Keratinocyte (primary cell): ENCODE results near the gene SLC1A2. TPM values are rescaled to one million over a fixed set of nuclear protein-coding genes. Genes with fewer than 3 reads are reported as not detected.

ENCODE experiments used
- DNase-seq: peaks from one replicate; pipeline ENCODE4 v3.0.0-alpha.2; 2011; ENCODE audit warnings: low read depth, missing footprints, low spot score
- FAIRE-seq: peaks from 2 replicates; lab custom pipeline; 2011; peaks lifted over from hg19 to GRCh38; lab: Jason Lieb, UNC
- H2AFZ ChIP-seq: 2 replicates; pipeline ENCODE4 v1.6.0; 2012; ENCODE audit warnings: low read length, control low read depth, inconsistent platforms; ENCODE audit not compliant: control insufficient read depth
- H3K27ac ChIP-seq: 2 replicates; pipeline ENCODE4 v1.5.1; 2011; ENCODE audit warnings: low read length; ENCODE audit not compliant: control insufficient read depth, insufficient read depth
- H3K27me3 ChIP-seq: 3 replicates; pipeline ENCODE4 v1.6.0; 2011; ENCODE audit warnings: low read length; ENCODE audit not compliant: control insufficient read depth, insufficient read depth; ENCODE audit errors: extremely low read depth
- H3K36me3 ChIP-seq, 2 experiments: 2 replicates in 1 of 2; 3 replicates in 1 of 2; pipeline ENCODE4 v1.5.1; 2011; ENCODE audit warnings: low read length in 2 of 2, mild to moderate bottlenecking in 1 of 2; ENCODE audit not compliant: control insufficient read depth in 2 of 2, insufficient read depth in 2 of 2; ENCODE audit errors: extremely low read depth in 1 of 2
- H3K4me1 ChIP-seq: 3 replicates; pipeline ENCODE4 v1.5.1; 2011; ENCODE audit warnings: low read length; ENCODE audit not compliant: control insufficient read depth, insufficient read depth; ENCODE audit errors: extremely low read depth
- H3K4me2 ChIP-seq: 3 replicates; pipeline ENCODE4 v1.6.0; 2011; ENCODE audit warnings: low read depth, low read length; ENCODE audit not compliant: control insufficient read depth, insufficient read depth; ENCODE audit errors: extremely low read depth
- H3K4me3 ChIP-seq, 3 experiments: fragments of 200-600 bp in 1 of 3; sonication (generic) in 1 of 3; 2 replicates in 2 of 3; 3 replicates in 1 of 3; pipeline ENCODE4 v1.5.1; 2011 to 2016; ENCODE audit warnings: low read length in 3 of 3, mild to moderate bottlenecking in 3 of 3, control low read depth in 2 of 3, inconsistent platforms in 1 of 3, low read depth in 1 of 3, mixed read lengths in 1 of 3, mixed run types in 1 of 3, moderate library complexity in 1 of 3; ENCODE audit not compliant: control insufficient read depth in 2 of 3, insufficient read depth in 2 of 3; ENCODE audit errors: extremely low read depth in 1 of 3
- H3K79me2 ChIP-seq: 2 replicates; pipeline ENCODE4 v1.6.0; 2012; ENCODE audit warnings: low read length; ENCODE audit not compliant: control insufficient read depth, insufficient read depth
- H3K9ac ChIP-seq: 3 replicates; pipeline ENCODE4 v1.6.0; 2011; ENCODE audit warnings: low read length; ENCODE audit not compliant: control insufficient read depth, insufficient read depth; ENCODE audit errors: extremely low read depth
- H3K9me1 ChIP-seq: 3 replicates; pipeline ENCODE4 v1.6.0; 2011; ENCODE audit warnings: low read length; ENCODE audit not compliant: control insufficient read depth, insufficient read depth; ENCODE audit errors: extremely low read depth
- H3K9me3 ChIP-seq: 2 replicates; pipeline ENCODE4 v1.5.1; 2012; ENCODE audit warnings: low read depth, low read length; ENCODE audit not compliant: control insufficient read depth
- H4K20me1 ChIP-seq: 3 replicates; pipeline ENCODE4 v1.6.0; 2011; ENCODE audit warnings: low read length; ENCODE audit not compliant: control insufficient read depth, insufficient read depth; ENCODE audit errors: extremely low read depth
- EZH2 ChIP-seq: IDR thresholded peaks from one replicate; pipeline ENCODE4 v1.6.1; 2012; ENCODE audit warnings: inconsistent platforms, mild to moderate bottlenecking, low read length, moderate library complexity
- dilution Hi-C: fragments of 300-500 bp; cut with MboI; formaldehyde crosslinking; loops from one replicate; pipeline ENCODE4 v1.7.0; 2020; ENCODE audit warnings: low sequenced_read_pairs; ENCODE audit not compliant: extremely low pct_ligation_motif_present
- polyA plus RNA-seq, 5 experiments: library from polyadenylated mRNA; depleted of rRNA in 3 of 5; stranded (reverse) in 3 of 5; stranded (forward) in 1 of 5; unstranded in 1 of 5; fragments of >200 nt; gene quantifications; 1 replicate in 1 of 5; 2 replicates in 3 of 5; 3 replicates in 1 of 5; pipeline versions ENCODE4 v1.2.1 to v1.2.3, GENCODE V29; 2011 to 2012; ENCODE audit warnings: missing spikeins in 2 of 5, low read depth in 1 of 5, low replicate concordance in 1 of 5
- TF ChIP-seq, protein P1 (sequence below), 3 experiments: IDR thresholded peaks in 1 of 3; conservative IDR thresholded peaks in 1 of 3; optimal IDR thresholded peaks in 1 of 3; 2 replicates in 2 of 3; 3 replicates in 1 of 3; pipeline versions ENCODE3 to v1.5.1; 2011; ENCODE audit warnings: low read length in 3 of 3, mild to moderate bottlenecking in 3 of 3, moderate library complexity in 2 of 3, control low read depth in 1 of 3, inconsistent platforms in 1 of 3; ENCODE audit not compliant: insufficient read depth in 2 of 3; ENCODE audit errors: extremely low read depth in 1 of 3

The SLC1A2 gene
- polyA plus RNA-seq, 1 donor (not counting 4 experiments of a cell fraction or from before 2014, with no cell fraction given): under 0.01 TPM

DNA sequence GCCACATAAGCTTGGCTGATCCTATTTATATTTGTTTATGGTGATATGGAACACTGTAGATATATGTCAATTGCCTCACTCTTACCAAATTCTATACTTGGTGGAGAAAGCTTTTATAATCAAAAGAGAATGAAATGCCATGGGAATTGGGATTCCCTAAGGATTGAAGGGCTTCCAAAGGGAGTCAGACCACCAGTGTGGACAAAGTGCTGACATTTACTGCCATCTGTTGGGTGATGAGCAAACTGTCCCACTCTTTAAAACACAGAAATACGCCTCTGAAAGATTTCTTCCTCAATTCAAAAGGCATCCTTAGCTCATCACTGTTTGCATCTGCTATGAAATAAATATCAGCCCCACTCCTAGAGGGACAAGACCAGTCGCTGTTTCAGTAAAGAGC is 7.1 kb downstream of the SLC1A2 start:
- H3K9me3 ChIP-seq: no peaks in the 10 kb centered on the region
- TF ChIP-seq EZH2: no peak
- TF ChIP-seq, protein P1, sequence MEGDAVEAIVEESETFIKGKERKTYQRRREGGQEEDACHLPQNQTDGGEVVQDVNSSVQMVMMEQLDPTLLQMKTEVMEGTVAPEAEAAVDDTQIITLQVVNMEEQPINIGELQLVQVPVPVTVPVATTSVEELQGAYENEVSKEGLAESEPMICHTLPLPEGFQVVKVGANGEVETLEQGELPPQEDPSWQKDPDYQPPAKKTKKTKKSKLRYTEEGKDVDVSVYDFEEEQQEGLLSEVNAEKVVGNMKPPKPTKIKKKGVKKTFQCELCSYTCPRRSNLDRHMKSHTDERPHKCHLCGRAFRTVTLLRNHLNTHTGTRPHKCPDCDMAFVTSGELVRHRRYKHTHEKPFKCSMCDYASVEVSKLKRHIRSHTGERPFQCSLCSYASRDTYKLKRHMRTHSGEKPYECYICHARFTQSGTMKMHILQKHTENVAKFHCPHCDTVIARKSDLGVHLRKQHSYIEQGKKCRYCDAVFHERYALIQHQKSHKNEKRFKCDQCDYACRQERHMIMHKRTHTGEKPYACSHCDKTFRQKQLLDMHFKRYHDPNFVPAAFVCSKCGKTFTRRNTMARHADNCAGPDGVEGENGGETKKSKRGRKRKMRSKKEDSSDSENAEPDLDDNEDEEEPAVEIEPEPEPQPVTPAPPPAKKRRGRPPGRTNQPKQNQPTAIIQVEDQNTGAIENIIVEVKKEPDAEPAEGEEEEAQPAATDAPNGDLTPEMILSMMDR (optimal IDR thresholded peaks at IDR 0.05 in 1 of 3, IDR thresholded peaks at IDR 0.05 in 1 of 3, conservative IDR thresholded peaks at IDR 0.05 in 1 of 3; ENCODE audit: extremely low read depth in 1 of 3, insufficient read depth in 2 of 3, low read length in 3 of 3): peak; percentile 35 to 53 (median 50)
- peak; percentile 48 for FAIRE-seq

DNA sequence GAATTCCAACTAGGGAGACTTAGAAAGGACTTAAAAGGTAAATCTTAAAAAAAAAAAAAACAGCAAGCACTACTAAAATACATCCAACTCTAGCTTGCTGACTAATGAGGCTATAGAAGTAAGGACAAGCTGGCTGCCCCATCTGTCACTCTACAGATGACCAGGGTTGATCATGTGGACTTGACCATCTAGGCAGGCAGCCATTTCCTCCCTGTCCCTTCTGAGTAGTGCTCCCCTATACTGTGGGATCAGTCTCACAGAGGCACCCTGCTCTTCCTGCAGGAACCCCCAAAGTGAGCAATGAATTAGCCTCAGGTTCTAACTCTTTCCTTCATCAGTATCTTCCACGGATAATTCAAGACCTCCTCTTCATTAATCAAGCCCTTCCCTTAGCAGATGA is 12.3 kb downstream of the SLC1A2 start:
- Histone ChIP-seq H3K9ac (no peak overlapping the region), H3K4me1 (no peaks in the 10 kb centered on the region), H3K79me2 (no peaks in the 10 kb centered on the region), H3K4me2 (no peak overlapping the region), H3K9me3 (no peaks in the 10 kb centered on the region), H3K4me3 (no peak overlapping the region), H3K36me3 (no peaks in the 10 kb centered on the region), H3K27me3 (peaks cover 4% of the 10 kb centered on the region), H4K20me1 (no peaks in the 10 kb centered on the region), H3K27ac (no peak overlapping the region), H3K9me1 (no peaks in the 10 kb centered on the region), H2AFZ (no peak overlapping the region)
- dilution Hi-C loops: no loop called here
- TF ChIP-seq EZH2: no peak
- TF ChIP-seq, protein P1 (optimal IDR thresholded peaks at IDR 0.05 in 1 of 3, IDR thresholded peaks at IDR 0.05 in 1 of 3, conservative IDR thresholded peaks at IDR 0.05 in 1 of 3; ENCODE audit: extremely low read depth in 1 of 3, insufficient read depth in 2 of 3, low read length in 3 of 3): no peak
- no peak for DNase-seq
- FAIRE-seq: no peak

More for the DNA sequence above, 7.1 kb downstream of the SLC1A2 start:
- Histone ChIP-seq H3K4me2 (no peak overlapping the region), H3K79me2 (no peaks in the 10 kb centered on the region), H3K4me3 (no peak overlapping the region), H3K27me3 (peaks cover 25% of the 10 kb centered on the region), H3K4me1 (no peaks in the 10 kb centered on the region), H3K36me3 (no peaks in the 10 kb centered on the region), H3K9ac (no peak overlapping the region), H3K9me1 (no peaks in the 10 kb centered on the region), H4K20me1 (no peaks in the 10 kb centered on the region), H2AFZ (no peak overlapping the region), H3K27ac (no peak overlapping the region)
- DNase-seq: no peak
- dilution Hi-C loops: no loop called here
